HCT116 (cell line): Measurements from ENCODE around the gene ARSG. TPM values are rescaled to one million over a fixed set of nuclear protein-coding genes. Genes with fewer than 3 reads are reported as not detected.
A peak's percentile ranks its signal among the peaks of the same experiment; 100 is the strongest.
"Not testable (repeated sequence)": the region's sequence is repeated elsewhere in the genome, so short reads cannot be mapped to it uniquely, and the experiment has no call there.

Source experiments
- ATAC-seq: fragments of 200-7000 bp; cut with Tn5 transposase; 2 replicates; pipeline ENCODE4 v1.9.1; 2020; ENCODE audit warnings: mild to moderate bottlenecking, moderate library complexity
- BruUV-seq: library from RNA; stranded (reverse); fragments of 400-500 nt; replicated peaks from 2 replicates; lab custom pipeline; 2021; lab: Mats Ljungman, UMichigan
- CTCF ChIA-PET: fragments of 300-600 bp; sonication (Branson Sonifier 250); formaldehyde crosslinking; loops from one replicate; lab custom pipeline; 2021; ENCODE audit warnings: antibody characterized with exemption; lab: Charles Lee
- POLR2A ChIA-PET: fragments of 300-600, 350-600 bp; sonication (Branson Sonifier 250); formaldehyde crosslinking; loops from one replicate; lab custom pipeline; 2021; ENCODE audit warnings: antibody characterized with exemption; lab: Charles Lee
- RAD21 ChIA-PET, 2 experiments: fragments of 300-600 bp; sonication (Branson Sonifier 250); formaldehyde crosslinking; loops; one replicate each; lab custom pipeline; 2023; ENCODE audit warnings: low total read pairs in 2 of 2; ENCODE audit not compliant: uncharacterized antibody in 2 of 2, unreplicated experiment in 2 of 2, low non-redundant PET in 1 of 2; lab: Charles Lee
- DNase-seq: peaks from one replicate; pipeline ENCODE4 v3.0.0-alpha.2; 2010; ENCODE audit warnings: low read depth, low spot score
- H2AFZ ChIP-seq: fragments of 200-600 bp; shearing (Covaris generic), sonication (generic); 2 replicates; pipeline ENCODE4 v1.6.1; 2017; ENCODE audit warnings: low read depth, mixed run types, mixed read lengths, antibody characterized with exemption, low read length; ENCODE audit not compliant: poor library complexity, severe bottlenecking
- H3K27ac ChIP-seq: 2 replicates; pipeline ENCODE4 v1.5.1; 2012; ENCODE audit warnings: low read depth, low read length
- H3K27me3 ChIP-seq: fragments of 200-600 bp; sonication (generic); 2 replicates; pipeline ENCODE4 v1.6.1; 2016; ENCODE audit warnings: mixed run types, low read length, mixed read lengths; ENCODE audit not compliant: insufficient read depth
- H3K36me3 ChIP-seq, 2 experiments: fragments of 200-500 bp in 1 of 2; fragments of 200-600 bp in 1 of 2; sonication (Bioruptor generic) in 1 of 2; sonication (generic) in 1 of 2; 2 replicates each; pipeline versions ENCODE4 v1.5.1 to v1.6.1; 2014 to 2016; ENCODE audit warnings: low read length in 2 of 2, inconsistent platforms in 1 of 2, mixed read lengths in 1 of 2, mixed run types in 1 of 2; ENCODE audit not compliant: insufficient read depth in 2 of 2, control insufficient read depth in 1 of 2
- H3K4me1 ChIP-seq, 2 experiments: fragments of 200-600 bp in 1 of 2; sonication (generic) in 1 of 2; 2 replicates each; pipeline versions ENCODE4 v1.5.1 to v1.6.1; 2012 to 2017; ENCODE audit warnings: low read length in 2 of 2, inconsistent platforms in 1 of 2, mild to moderate bottlenecking in 1 of 2, mixed read lengths in 1 of 2, mixed run types in 1 of 2, moderate library complexity in 1 of 2; ENCODE audit not compliant: insufficient read depth in 2 of 2, control insufficient read depth in 1 of 2
- H3K4me2 ChIP-seq: fragments of 200-600 bp; sonication (generic); 2 replicates; pipeline ENCODE4 v1.6.1; 2017; ENCODE audit warnings: mixed run types, low read length, mixed read lengths
- H3K4me3 ChIP-seq, 2 experiments: fragments of 200-600 bp in 1 of 2; sonication (generic) in 1 of 2; replicated peaks in 1 of 2; 2 replicates each; pipeline ENCODE4 v1.5.1; 2011 to 2016; ENCODE audit warnings: low read length in 2 of 2, control low read depth in 1 of 2, low read depth in 1 of 2, mild to moderate bottlenecking in 1 of 2, mixed read lengths in 1 of 2, mixed run types in 1 of 2
- H3K79me2 ChIP-seq: fragments of 200-600 bp; sonication (generic); 2 replicates; pipeline ENCODE4 v1.6.1; 2017; ENCODE audit warnings: mild to moderate bottlenecking, mixed run types, low read length, moderate library complexity, mixed read lengths; ENCODE audit not compliant: insufficient read depth
- H3K9ac ChIP-seq: fragments of 200-600 bp; sonication (generic); 2 replicates; pipeline ENCODE4 v1.6.1; 2016; ENCODE audit warnings: low read length, mixed read lengths
- H3K9me2 ChIP-seq: fragments of 200-600 bp; sonication (generic), shearing (Covaris generic); 2 replicates; pipeline ENCODE4 v1.6.1; 2017; ENCODE audit warnings: mixed run types, mild to moderate bottlenecking, moderate library complexity; ENCODE audit not compliant: insufficient read depth
- H3K9me3 ChIP-seq, 2 experiments: fragments of 200-500 bp in 1 of 2; fragments of 200-600 bp in 1 of 2; sonication (Bioruptor generic) in 1 of 2; sonication (generic) in 1 of 2; 2 replicates each; pipeline ENCODE4 v1.6.1; 2014 to 2017; ENCODE audit warnings: low read length in 2 of 2, mixed read lengths in 2 of 2, inconsistent platforms in 1 of 2, low read depth in 1 of 2, mild to moderate bottlenecking in 1 of 2, mixed run types in 1 of 2, moderate library complexity in 1 of 2; ENCODE audit not compliant: control insufficient read depth in 1 of 2, insufficient read depth in 1 of 2
- H4K20me1 ChIP-seq: fragments of 200-600 bp; sonication (generic), shearing (Covaris generic); 2 replicates; pipeline ENCODE4 v1.6.1; 2017; ENCODE audit warnings: mixed run types, mild to moderate bottlenecking, moderate library complexity; ENCODE audit not compliant: insufficient read depth
- intact Hi-C: fragments of 100-400 bp; cut with micrococcal nuclease; formaldehyde crosslinking; loops from 2 replicates; pipeline ENCODE4 v1.10.0; 2022
- total RNA-seq: library from RNA; stranded (reverse); gene quantifications from one replicate; pipeline ENCODE4 v1.2.1, GENCODE V29; 2021; ENCODE audit not compliant: unreplicated experiment

Gene ARSG
- total RNA-seq, 1 experiment from 2014 or later: 17.1 TPM

GRCh38 chr17:68308486-68308885 lies 17.2 kb downstream of the ARSG start:
- intact Hi-C loops, RAD21 ChIA-PET, ATAC-seq, H3K4me3 ChIP-seq, H4K20me1 ChIP-seq, H3K27ac ChIP-seq, H3K27me3 ChIP-seq, H3K9me3 ChIP-seq, H3K36me3 ChIP-seq, H3K9me2 ChIP-seq, H3K9ac ChIP-seq, H2AFZ ChIP-seq, H3K79me2 ChIP-seq, H3K4me2 ChIP-seq, CTCF ChIA-PET, BruUV-seq, DNase-seq: not testable (repeated sequence)
- H3K4me1 ChIP-seq: peaks cover 47 to 58% of the 10 kb centered on the region in 2 experiments
- POLR2A ChIA-PET: interaction anchor here (1.4 kb wide), 1 partner anchor 75 kb away, joined by 5 read pairs; no protein-coding TSS in a partner anchor

DNA sequence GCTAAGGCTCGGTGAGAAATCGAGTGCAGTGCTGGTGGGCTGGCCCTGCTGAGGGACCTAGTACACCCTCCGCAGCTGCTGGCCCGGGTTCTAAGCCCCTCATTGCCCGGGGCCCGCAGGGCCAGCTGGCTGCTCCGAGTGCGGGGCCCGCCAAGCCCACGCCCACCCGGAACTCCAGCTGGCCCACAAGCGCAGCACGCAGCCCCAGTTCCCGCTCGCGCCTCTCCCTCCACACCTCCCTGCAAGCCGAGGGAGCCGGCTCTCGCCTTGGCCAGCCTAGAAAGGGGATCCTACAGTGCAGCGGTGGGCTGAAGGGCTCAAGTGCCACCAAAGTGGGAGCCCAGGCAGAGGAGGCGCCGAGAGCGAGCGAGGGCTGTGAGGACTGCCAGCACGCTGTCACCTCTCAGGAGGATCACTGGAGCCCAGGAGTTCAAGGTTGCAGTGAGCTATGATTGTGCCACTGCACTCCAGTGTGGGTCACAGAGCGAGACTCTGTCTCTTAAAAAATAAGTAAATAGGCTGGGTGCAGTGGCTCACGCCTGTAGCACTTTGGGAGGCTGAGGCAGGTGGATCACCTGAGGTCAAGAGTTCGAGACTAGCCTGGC lies 17.9 kb downstream of the ARSG start:
- H3K9me2 ChIP-seq, RAD21 ChIA-PET: not testable (repeated sequence)
- peak overlapping the region; percentile 15; the same call in 1 of the 2 replicates for H3K27ac ChIP-seq

More for the DNA sequence above, 17.9 kb downstream of the ARSG start:
- H3K79me2 ChIP-seq, H2AFZ ChIP-seq, H3K9ac ChIP-seq, BruUV-seq, ATAC-seq, H3K4me2 ChIP-seq, H4K20me1 ChIP-seq, H3K27me3 ChIP-seq, H3K4me3 ChIP-seq, H3K9me3 ChIP-seq, DNase-seq, intact Hi-C loops, H3K36me3 ChIP-seq: not testable (repeated sequence)
- ChIA-PET POLR2A (interaction anchor here (1.4 kb wide), 1 partner anchor 75 kb away, joined by 5 read pairs; no protein-coding TSS in a partner anchor), CTCF (interaction anchor here (1.1 kb wide), 1 partner anchor 157 kb away, joined by 4 read pairs; no protein-coding TSS in a partner anchor)
- peaks cover 51 to 65% of the 10 kb centered on the region in 2 experiments for H3K4me1 ChIP-seq
